Measurements from ENCODE around the gene FSD1L.
"Not testable (repeated sequence)": the region's sequence is repeated elsewhere in the genome, so short reads cannot be mapped to it uniquely, and the experiment has no call there.

The FSD1L gene

DNA sequence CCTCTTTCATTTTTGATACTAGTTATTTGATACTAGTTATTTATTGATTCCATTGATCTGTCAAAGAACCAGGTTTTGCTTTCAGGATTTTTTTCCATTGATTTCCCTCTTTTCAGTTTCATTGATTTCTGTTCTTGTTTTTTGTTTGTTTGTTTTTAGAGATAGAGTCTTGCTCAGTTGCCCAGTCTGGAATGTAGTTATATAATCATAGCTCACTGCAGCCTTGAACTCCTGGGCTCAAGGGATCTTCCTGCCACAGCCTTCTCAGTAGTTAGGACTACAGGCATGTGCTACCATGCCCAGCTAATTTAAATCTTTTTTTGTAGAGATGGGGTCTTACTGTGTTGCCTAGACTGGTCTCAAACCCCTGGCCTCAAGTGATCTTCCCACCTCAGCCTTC lies 49.9 kb downstream of the FSD1L start:
- no peak for DNase-seq (ENCODE audit: low read depth)
- no peak overlapping the region for H3K9ac ChIP-seq (ENCODE audit: low read length)
- H3K9me3 ChIP-seq (ENCODE audit: control insufficient read depth, low read length), result no peaks in the 10 kb centered on the region
- H3K27me3 ChIP-seq (replicated peaks; ENCODE audit: control insufficient read depth, insufficient read depth, low read length), result no peaks in the 10 kb centered on the region
- H3K4me1 ChIP-seq (ENCODE audit: control insufficient read depth, insufficient read depth, low read length), result peaks cover 6% of the 10 kb centered on the region
- H3K4me3 ChIP-seq (ENCODE audit: low read length), result no peak overlapping the region
- no peaks in the 10 kb centered on the region for H3K36me3 ChIP-seq (ENCODE audit: control insufficient read depth, insufficient read depth, low read length, severe bottlenecking)

DNA sequence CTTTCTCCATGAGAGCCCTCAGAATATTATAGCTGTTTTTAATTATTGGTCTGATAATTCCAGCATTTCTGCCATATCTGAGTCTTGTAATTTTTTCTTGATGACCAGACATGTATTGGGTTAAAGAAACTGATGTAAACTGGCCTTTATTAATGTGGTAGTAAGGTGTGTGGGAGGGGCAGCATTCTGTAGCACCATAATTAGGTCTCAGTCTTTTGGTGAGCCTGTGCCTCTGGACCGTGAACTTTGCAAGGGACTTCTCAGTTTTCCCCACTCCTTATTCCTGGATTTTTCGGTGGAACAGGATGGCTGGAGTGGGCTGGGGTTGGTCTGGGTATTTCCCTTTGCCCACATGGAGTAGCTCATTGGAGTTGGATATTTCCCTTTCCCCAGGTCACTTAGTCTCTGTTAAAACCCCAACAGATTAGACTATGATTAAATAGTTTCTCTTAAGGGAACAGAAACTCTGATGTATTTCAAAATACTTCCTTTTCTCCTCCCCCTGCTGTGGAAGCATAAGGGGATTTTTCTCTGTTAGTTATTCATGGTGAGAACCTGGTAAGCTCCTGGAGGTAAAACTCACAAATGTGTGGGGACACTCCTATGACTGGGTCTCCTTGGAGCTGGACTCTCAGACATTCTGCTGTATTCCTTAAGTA lies 52.4 kb downstream of the FSD1L start:
- Histone ChIP-seq H3K9me3 (ENCODE audit: control insufficient read depth, low read length) (no peaks in the 10 kb centered on the region), H3K9ac (ENCODE audit: low read length) (no peak overlapping the region), H3K4me1 (ENCODE audit: control insufficient read depth, insufficient read depth, low read length) (peaks cover 6% of the 10 kb centered on the region), H3K36me3 (ENCODE audit: control insufficient read depth, insufficient read depth, low read length, severe bottlenecking) (no peaks in the 10 kb centered on the region), H3K27me3 (replicated peaks; ENCODE audit: control insufficient read depth, insufficient read depth, low read length) (no peaks in the 10 kb centered on the region), H3K4me3 (ENCODE audit: low read length) (no peak overlapping the region)
- DNase-seq (ENCODE audit: low read depth), result no peak

DNA sequence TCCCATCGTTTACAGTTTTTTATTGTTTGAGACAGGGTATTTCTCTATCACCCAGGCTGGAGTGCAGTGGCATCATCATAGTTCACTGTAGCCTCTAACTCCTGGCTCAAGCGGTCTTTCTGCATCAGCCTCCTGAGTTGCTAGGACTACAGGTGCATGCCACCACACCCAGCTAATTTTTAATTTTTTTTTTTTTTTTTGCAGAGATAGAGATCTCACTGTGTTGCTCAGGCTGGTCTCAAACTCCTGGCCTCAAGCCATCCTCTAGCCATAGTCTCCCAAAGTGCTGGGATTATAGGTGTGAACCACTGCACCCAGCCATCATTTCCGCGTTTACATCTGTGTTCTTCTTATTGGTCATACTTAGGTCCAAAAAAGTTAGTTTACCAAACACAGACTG lies 53.6 kb downstream of the FSD1L start:
- no peak overlapping the region for H3K4me3 ChIP-seq (ENCODE audit: low read length)
- no peak for DNase-seq (ENCODE audit: low read depth)
- no peaks in the 10 kb centered on the region for H3K27me3 ChIP-seq (replicated peaks; ENCODE audit: control insufficient read depth, insufficient read depth, low read length)
- peaks cover 6% of the 10 kb centered on the region for H3K4me1 ChIP-seq (ENCODE audit: control insufficient read depth, insufficient read depth, low read length)
- H3K36me3 ChIP-seq (ENCODE audit: control insufficient read depth, insufficient read depth, low read length, severe bottlenecking), result no peaks in the 10 kb centered on the region
- no peaks in the 10 kb centered on the region for H3K9me3 ChIP-seq (ENCODE audit: control insufficient read depth, low read length)
- H3K9ac ChIP-seq (ENCODE audit: low read length), result no peak overlapping the region

DNA sequence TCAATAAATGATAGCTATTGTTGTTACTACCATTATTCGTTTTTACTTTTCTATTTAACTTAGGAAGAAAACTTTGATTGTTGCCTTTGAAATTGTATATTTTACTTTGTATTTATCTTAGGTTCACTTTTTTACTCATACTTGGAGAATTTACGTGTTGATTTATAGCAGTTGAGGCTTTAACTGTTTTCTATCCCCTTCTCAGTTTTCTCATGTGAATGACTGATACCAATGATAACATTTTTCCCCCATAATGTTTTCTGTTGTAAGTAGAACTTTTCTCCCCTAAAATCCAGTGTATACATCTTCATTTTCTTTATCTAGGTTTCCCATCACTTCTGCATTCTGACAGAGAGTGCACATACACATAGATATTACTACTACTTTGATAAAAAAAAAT lies 54.4 kb downstream of the FSD1L start:
- no peaks in the 10 kb centered on the region for H3K27me3 ChIP-seq (replicated peaks; ENCODE audit: control insufficient read depth, insufficient read depth, low read length)
- no peaks in the 10 kb centered on the region for H3K4me1 ChIP-seq (ENCODE audit: control insufficient read depth, insufficient read depth, low read length)
- no peak overlapping the region for H3K4me3 ChIP-seq (ENCODE audit: low read length)
- no peak for DNase-seq (ENCODE audit: low read depth)
- H3K36me3 ChIP-seq (ENCODE audit: control insufficient read depth, insufficient read depth, low read length, severe bottlenecking), result peaks cover 1% of the 10 kb centered on the region
- H3K9me3 ChIP-seq (ENCODE audit: control insufficient read depth, low read length), result no peaks in the 10 kb centered on the region
- no peak overlapping the region for H3K9ac ChIP-seq (ENCODE audit: low read length)

DNA sequence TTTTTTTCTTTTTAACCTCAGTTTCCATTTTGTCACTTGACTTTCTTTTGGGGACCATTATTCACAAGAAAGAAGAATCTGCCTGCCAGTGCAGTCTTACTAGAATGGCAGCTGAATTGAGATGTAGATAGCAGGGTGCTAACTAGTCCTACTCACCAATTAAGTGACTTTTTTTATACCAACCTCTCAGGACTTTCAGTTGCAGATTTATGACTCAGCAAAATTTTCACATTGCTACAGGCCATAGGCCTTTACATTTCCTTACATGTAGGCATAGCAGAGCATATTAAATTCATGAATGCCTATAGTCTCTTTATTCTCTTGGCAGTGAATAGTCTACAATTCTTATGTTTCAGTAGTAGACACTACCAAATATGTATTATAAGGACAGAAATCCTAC lies 56.0 kb downstream of the FSD1L start:
- Histone ChIP-seq H3K4me1 (ENCODE audit: control insufficient read depth, insufficient read depth, low read length) (no peaks in the 10 kb centered on the region), H3K27me3 (replicated peaks; ENCODE audit: control insufficient read depth, insufficient read depth, low read length) (no peaks in the 10 kb centered on the region), H3K9me3 (ENCODE audit: control insufficient read depth, low read length) (no peaks in the 10 kb centered on the region), H3K4me3 (ENCODE audit: low read length) (no peak overlapping the region), H3K36me3 (ENCODE audit: control insufficient read depth, insufficient read depth, low read length, severe bottlenecking) (peaks cover 3% of the 10 kb centered on the region), H3K9ac (ENCODE audit: low read length) (no peak overlapping the region)
- DNase-seq (ENCODE audit: low read depth), result peak; percentile 26

DNA sequence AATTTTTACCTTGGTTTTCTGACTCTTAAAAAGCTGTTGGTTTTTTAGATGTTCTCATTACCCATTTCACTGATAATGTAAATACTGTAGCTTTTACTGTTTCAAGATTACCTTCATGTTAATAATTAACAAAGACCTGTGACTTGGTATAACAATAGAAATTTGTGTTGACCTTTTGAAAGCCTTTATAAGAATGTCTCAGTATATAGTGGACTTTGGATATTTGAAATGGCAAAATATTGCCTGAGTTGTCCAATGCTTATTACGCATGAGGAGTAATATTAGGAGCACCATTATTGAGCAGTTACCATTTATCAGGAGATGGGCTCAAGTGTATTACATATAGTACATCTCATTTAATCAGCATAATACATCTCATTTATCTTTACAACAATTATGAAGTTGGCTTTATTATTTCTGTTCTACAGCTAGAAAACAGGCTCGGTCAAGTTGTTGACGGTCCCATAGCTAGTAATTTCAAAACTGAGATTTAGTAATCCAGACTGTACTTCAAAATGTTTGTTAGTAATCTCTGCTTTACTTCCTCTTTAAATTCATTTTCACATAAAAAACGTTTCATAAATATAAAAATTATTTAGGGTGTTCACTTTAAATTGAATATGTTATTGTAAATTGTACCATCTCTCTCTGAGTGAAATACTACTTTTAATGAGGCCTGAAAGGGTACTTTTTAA lies 59.4 kb downstream of the FSD1L start:
- no peak for DNase-seq (ENCODE audit: low read depth)
- H3K36me3 ChIP-seq (ENCODE audit: control insufficient read depth, insufficient read depth, low read length, severe bottlenecking), result peaks cover 3% of the 10 kb centered on the region
- H3K27me3 ChIP-seq (replicated peaks; ENCODE audit: control insufficient read depth, insufficient read depth, low read length), result no peaks in the 10 kb centered on the region
- no peak overlapping the region for H3K4me3 ChIP-seq (ENCODE audit: low read length)
- H3K9ac ChIP-seq (ENCODE audit: low read length), result no peak overlapping the region
- H3K4me1 ChIP-seq (ENCODE audit: control insufficient read depth, insufficient read depth, low read length), result peaks cover 12% of the 10 kb centered on the region
- H3K9me3 ChIP-seq (ENCODE audit: control insufficient read depth, low read length), result no peaks in the 10 kb centered on the region

DNA sequence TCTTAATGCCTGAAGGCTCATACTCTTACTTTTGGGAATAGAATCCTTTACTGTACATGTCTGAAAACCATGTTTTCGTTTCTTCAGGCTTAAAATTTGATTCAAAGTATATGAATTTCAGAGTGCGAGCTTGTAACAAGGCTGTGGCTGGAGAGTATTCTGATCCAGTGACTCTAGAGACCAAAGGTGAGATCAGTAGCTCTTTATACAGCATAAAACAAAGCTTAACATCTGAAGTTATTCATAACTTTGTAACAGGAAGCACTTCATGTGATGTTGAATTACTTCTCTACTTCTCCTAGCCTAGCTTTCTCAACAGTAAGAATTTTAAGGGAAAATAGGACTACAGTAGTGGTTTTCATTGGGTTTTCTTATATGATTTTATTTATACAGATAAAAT lies 60.7 kb downstream of the FSD1L start:
- Histone ChIP-seq H3K27me3 (replicated peaks; ENCODE audit: control insufficient read depth, insufficient read depth, low read length) (no peaks in the 10 kb centered on the region), H3K4me1 (ENCODE audit: control insufficient read depth, insufficient read depth, low read length) (peaks cover 12% of the 10 kb centered on the region), H3K9me3 (ENCODE audit: control insufficient read depth, low read length) (no peaks in the 10 kb centered on the region), H3K36me3 (ENCODE audit: control insufficient read depth, insufficient read depth, low read length, severe bottlenecking) (peaks cover 8% of the 10 kb centered on the region), H3K9ac (ENCODE audit: low read length) (no peak overlapping the region), H3K4me3 (ENCODE audit: low read length) (no peak overlapping the region)
- DNase-seq (ENCODE audit: low read depth), result no peak

DNA sequence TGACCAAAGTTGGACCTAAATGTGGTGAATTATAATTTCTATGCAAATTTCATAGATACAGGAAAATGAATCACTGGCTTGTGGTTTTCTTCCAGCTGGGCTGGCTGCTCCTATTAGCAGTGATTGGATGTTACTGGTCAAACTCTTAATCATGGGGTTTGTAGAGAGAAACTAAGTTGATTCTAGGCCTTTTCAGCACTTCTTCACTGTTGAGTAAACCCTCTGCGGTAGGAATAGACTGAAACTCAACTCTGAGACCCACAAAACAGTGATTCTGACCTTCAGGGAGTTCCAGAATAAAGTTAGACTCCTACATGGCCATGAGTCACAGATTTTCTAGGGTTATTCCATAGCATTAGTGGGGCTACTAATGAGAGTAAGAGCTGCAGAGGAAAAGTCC lies 62.2 kb downstream of the FSD1L start:
- H3K9me3 ChIP-seq (ENCODE audit: control insufficient read depth, low read length), result no peaks in the 10 kb centered on the region
- H3K4me1 ChIP-seq (ENCODE audit: control insufficient read depth, insufficient read depth, low read length), result peaks cover 12% of the 10 kb centered on the region
- H3K4me3 ChIP-seq (ENCODE audit: low read length), result no peak overlapping the region
- no peaks in the 10 kb centered on the region for H3K27me3 ChIP-seq (replicated peaks; ENCODE audit: control insufficient read depth, insufficient read depth, low read length)
- H3K9ac ChIP-seq (ENCODE audit: low read length), result no peak overlapping the region
- DNase-seq (ENCODE audit: low read depth), result no peak
- H3K36me3 ChIP-seq (ENCODE audit: control insufficient read depth, insufficient read depth, low read length, severe bottlenecking), result peaks cover 17% of the 10 kb centered on the region

DNA sequence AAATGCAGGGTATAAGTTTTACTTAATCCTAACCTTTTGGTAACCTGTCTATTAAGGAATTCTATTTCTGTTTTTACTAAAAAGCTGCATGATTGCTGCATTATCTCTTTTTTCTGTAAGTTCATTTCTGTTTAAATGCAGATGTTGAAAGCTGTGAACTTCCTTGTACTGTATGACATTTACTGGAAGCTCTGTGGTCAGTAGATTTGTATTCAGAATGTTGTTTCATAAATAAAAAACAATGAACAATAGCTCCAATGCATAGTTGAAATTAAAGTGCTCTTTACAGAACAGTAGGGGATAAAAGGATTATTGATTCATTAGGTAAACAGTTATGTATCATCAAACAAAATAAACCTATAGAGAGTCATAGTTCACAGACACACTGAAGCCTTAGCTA lies 63.6 kb downstream of the FSD1L start:
- Histone ChIP-seq H3K9me3 (ENCODE audit: control insufficient read depth, low read length) (no peaks in the 10 kb centered on the region), H3K27me3 (replicated peaks; ENCODE audit: control insufficient read depth, insufficient read depth, low read length) (no peaks in the 10 kb centered on the region), H3K9ac (ENCODE audit: low read length) (no peak overlapping the region), H3K4me1 (ENCODE audit: control insufficient read depth, insufficient read depth, low read length) (peaks cover 12% of the 10 kb centered on the region), H3K4me3 (ENCODE audit: low read length) (no peak overlapping the region), H3K36me3 (ENCODE audit: control insufficient read depth, insufficient read depth, low read length, severe bottlenecking) (peaks cover 21% of the 10 kb centered on the region)
- DNase-seq (ENCODE audit: low read depth), result no peak

DNA sequence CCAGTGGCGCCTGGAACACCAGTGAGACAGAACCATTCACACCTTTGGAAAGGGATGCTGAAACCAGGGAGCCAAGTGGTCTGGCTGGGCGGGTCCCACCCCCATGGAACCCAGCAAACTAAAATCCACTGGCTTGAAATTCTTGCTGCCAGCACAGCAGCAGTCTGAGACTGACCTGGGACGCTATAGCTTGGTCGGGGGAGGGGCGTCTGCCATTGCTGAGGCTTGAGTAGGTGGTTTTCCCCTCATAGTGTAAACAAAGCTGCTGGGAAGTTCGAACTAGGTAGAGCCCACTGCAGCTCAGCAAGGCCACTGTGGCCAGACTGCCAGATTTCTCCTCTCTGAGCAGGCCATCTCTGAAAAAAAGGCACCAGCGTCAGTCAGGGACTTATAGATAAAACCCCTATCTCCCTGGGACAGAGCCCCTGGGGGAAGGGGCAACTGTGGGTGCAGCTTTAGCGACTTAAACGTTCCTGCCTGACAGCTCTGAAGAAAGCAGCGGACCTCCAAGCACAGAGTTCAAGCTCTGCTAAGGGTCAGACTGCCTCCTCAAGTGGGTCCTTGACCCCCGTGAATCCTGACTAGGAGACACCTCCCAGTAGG lies 68.1 kb downstream of the FSD1L start:
- Histone ChIP-seq H3K4me1 (ENCODE audit: control insufficient read depth, insufficient read depth, low read length) (no peaks in the 10 kb centered on the region), H3K9me3 (ENCODE audit: control insufficient read depth, low read length) (no peaks in the 10 kb centered on the region), H3K9ac (ENCODE audit: low read length) (no peak overlapping the region), H3K4me3 (ENCODE audit: low read length) (no peak overlapping the region), H3K36me3 (ENCODE audit: control insufficient read depth, insufficient read depth, low read length, severe bottlenecking) (peaks cover 18% of the 10 kb centered on the region), H3K27me3 (replicated peaks; ENCODE audit: control insufficient read depth, insufficient read depth, low read length) (no peaks in the 10 kb centered on the region)
- DNase-seq (ENCODE audit: low read depth), result no peak

DNA sequence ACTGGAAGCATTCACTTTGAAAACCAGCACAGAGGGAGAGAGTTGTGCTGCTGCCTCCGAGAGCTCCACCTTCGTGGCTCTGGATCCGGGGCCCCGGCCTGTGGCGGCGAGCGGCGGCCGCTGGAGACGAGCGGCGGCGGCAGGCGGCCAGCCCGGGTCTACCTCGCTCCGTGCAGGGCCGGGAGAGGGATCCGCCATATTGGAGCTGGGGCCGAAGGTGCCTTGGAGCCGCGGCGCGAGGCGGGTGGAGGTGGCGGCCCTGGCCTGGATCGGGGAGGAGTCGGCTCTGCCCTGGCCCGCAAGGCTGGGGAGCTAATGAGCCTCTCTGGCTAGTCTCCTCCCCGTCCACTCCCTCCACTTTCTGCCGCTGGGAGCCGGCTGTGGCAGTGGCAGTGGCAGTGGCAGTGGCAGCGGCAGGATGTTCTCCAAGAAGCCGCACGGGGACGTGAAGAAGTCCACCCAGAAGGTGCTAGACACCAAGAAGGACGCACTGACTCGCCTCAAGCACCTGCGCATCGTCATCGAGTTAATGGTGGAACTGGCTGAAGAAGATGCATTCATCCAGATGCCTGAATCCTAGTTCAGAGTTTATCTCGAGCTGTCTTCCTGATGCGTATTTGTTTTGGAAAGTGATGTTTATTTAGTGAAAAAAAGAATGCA lies 72.0 kb downstream of the FSD1L start:
- not testable (repeated sequence) for H3K4me3 ChIP-seq (ENCODE audit: low read length); H3K27me3 ChIP-seq (replicated peaks; ENCODE audit: control insufficient read depth, insufficient read depth, low read length); H3K4me1 ChIP-seq (ENCODE audit: control insufficient read depth, insufficient read depth, low read length); H3K9me3 ChIP-seq (ENCODE audit: control insufficient read depth, low read length); H3K9ac ChIP-seq (ENCODE audit: low read length); H3K36me3 ChIP-seq (ENCODE audit: control insufficient read depth, insufficient read depth, low read length, severe bottlenecking)
- peak; percentile 28 for DNase-seq (ENCODE audit: low read depth)

All from adipocyte (in vitro differentiated cells).